WTC11 (cell line): ENCODE data around the gene KNTC1. TPM values are rescaled to one million over a fixed set of nuclear protein-coding genes. Genes with fewer than 3 reads are reported as not detected.

Experiments
- ATAC-seq: fragments of 200-7000 bp; cut with Tn5 transposase; 2 replicates; pipeline ENCODE4 v1.10.0; 2021; ENCODE audit warnings: mild to moderate bottlenecking, moderate library complexity
- CTCF ChIA-PET: fragments of 300-600 bp; sonication (Branson Sonifier 250); formaldehyde crosslinking; loops from one replicate; lab custom pipeline; 2021; ENCODE audit warnings: antibody characterized with exemption; lab: Charles Lee
- POLR2A ChIA-PET: fragments of 350-600 bp; sonication (Branson Sonifier 250); formaldehyde crosslinking; loops from one replicate; lab custom pipeline; 2021; ENCODE audit warnings: antibody characterized with exemption; lab: Charles Lee
- DNase-seq: peaks from one replicate; pipeline ENCODE4 v3.0.0; 2021; ENCODE audit warnings: low spot score
- H3K27ac Mint-ChIP-seq: 2 replicates; pipeline ENCODE4 v1.8.0; 2021; ENCODE audit warnings: mixed read lengths
- H3K27me3 Mint-ChIP-seq: 2 replicates; pipeline ENCODE4 v1.8.0; 2021; ENCODE audit warnings: low read depth, mild to moderate bottlenecking, moderate library complexity, mixed read lengths
- H3K36me3 Mint-ChIP-seq: 2 replicates; pipeline ENCODE4 v1.8.0; 2021; ENCODE audit warnings: mixed read lengths
- H3K4me1 Mint-ChIP-seq: 2 replicates; pipeline ENCODE4 v1.8.0; 2022; ENCODE audit warnings: mixed read lengths
- H3K4me3 Mint-ChIP-seq: 2 replicates; pipeline ENCODE4 v1.8.0; 2021; ENCODE audit warnings: mild to moderate bottlenecking, moderate library complexity, mixed read lengths
- H3K9me3 Mint-ChIP-seq: 2 replicates; pipeline ENCODE4 v1.8.0; 2021; ENCODE audit warnings: mixed read lengths
- ARID4B ChIP-seq: sonication (generic); formaldehyde crosslinking; IDR thresholded peaks from 2 replicates; pipeline ENCODE4 v1.8.0; 2023; ENCODE audit warnings: missing genetic modification reagents, mild to moderate bottlenecking, borderline replicate concordance
- ATF1 ChIP-seq: sonication (generic); formaldehyde crosslinking; IDR thresholded peaks from 2 replicates; pipeline ENCODE4 v1.8.1; 2023; ENCODE audit warnings: mild to moderate bottlenecking, moderate library complexity, missing genetic modification reagents
- ELF4 ChIP-seq: sonication (generic); formaldehyde crosslinking; IDR thresholded peaks from 2 replicates; pipeline ENCODE4 v1.8.1; 2022; ENCODE audit warnings: low read depth, mild to moderate bottlenecking, moderate library complexity, missing genetic modification reagents
- JAZF1 ChIP-seq: fragments of 250-450 bp; sonication (Bioruptor Pico); IDR thresholded peaks from 2 replicates; pipeline ENCODE4 v1.9.0; 2021; ENCODE audit warnings: moderate library complexity, mild to moderate bottlenecking, inconsistent platforms
- KAT7 ChIP-seq: sonication (generic); formaldehyde crosslinking; IDR thresholded peaks from 2 replicates; pipeline ENCODE4 v1.8.1; 2023; ENCODE audit warnings: missing genetic modification reagents, mild to moderate bottlenecking, borderline replicate concordance
- MXD4 ChIP-seq: fragments of 250-450 bp; sonication (Bioruptor Pico); IDR thresholded peaks from 2 replicates; pipeline ENCODE4 v1.8.0; 2021; ENCODE audit warnings: mild to moderate bottlenecking, moderate library complexity, borderline replicate concordance
- NFE2L1 ChIP-seq: sonication (generic); formaldehyde crosslinking; IDR thresholded peaks from 2 replicates; pipeline ENCODE4 v1.8.1; 2023; ENCODE audit warnings: missing genetic modification reagents
- RORB ChIP-seq: fragments of 250-450 bp; sonication (Bioruptor Pico); IDR thresholded peaks from 2 replicates; pipeline ENCODE4 v1.9.0; 2021; ENCODE audit warnings: mild to moderate bottlenecking
- SMAD3 ChIP-seq: sonication (generic); formaldehyde crosslinking; IDR thresholded peaks from 2 replicates; pipeline ENCODE4 v1.8.0; 2022; ENCODE audit warnings: missing genetic modification reagents, mild to moderate bottlenecking, borderline replicate concordance
- STAT6 ChIP-seq: sonication (generic); formaldehyde crosslinking; conservative IDR thresholded peaks from 2 replicates; pipeline ENCODE4 v1.8.1; 2023; ENCODE audit warnings: mild to moderate bottlenecking, low read depth, missing genetic modification reagents, moderate library complexity
- USF2 ChIP-seq: sonication (generic); formaldehyde crosslinking; IDR thresholded peaks from 2 replicates; pipeline ENCODE4 v1.8.1; 2023; ENCODE audit warnings: mild to moderate bottlenecking, missing genetic modification reagents, moderate library complexity
- ZNF232 ChIP-seq: sonication (generic); formaldehyde crosslinking; IDR thresholded peaks from 2 replicates; pipeline ENCODE4 v1.8.0; 2022; ENCODE audit warnings: mild to moderate bottlenecking, missing genetic modification reagents
- ZNF423 ChIP-seq: fragments of 250-450 bp; sonication (Bioruptor Pico); IDR thresholded peaks from 2 replicates; pipeline ENCODE4 v2.1.2; 2022; ENCODE audit warnings: mild to moderate bottlenecking, moderate library complexity
- ZSCAN18 ChIP-seq: fragments of 250-450 bp; sonication (Bioruptor Pico); IDR thresholded peaks from 2 replicates; pipeline ENCODE4 v2.1.2; 2022; ENCODE audit warnings: mild to moderate bottlenecking, moderate library complexity
- total RNA-seq: library from RNA; stranded (reverse); gene quantifications from 3 replicates; pipeline ENCODE4 v1.2.3, GENCODE V29; 2021
- TF ChIP-seq, protein P1 (sequence below): sonication (generic); formaldehyde crosslinking; IDR thresholded peaks from 2 replicates; pipeline ENCODE4 v1.8.0; 2023; ENCODE audit warnings: mild to moderate bottlenecking, missing genetic modification reagents
- TF ChIP-seq, protein P2 (sequence below): fragments of 250-450 bp; sonication (Bioruptor Pico); IDR thresholded peaks from 2 replicates; pipeline ENCODE4 v1.9.0; 2021; ENCODE audit warnings: mild to moderate bottlenecking
- TF ChIP-seq, protein P3 (sequence below): sonication (generic); formaldehyde crosslinking; IDR thresholded peaks from 2 replicates; pipeline ENCODE4 v1.8.0; 2022; ENCODE audit warnings: mild to moderate bottlenecking, missing genetic modification reagents

KNTC1 gene
- total RNA-seq, 1 experiment from 2014 or later, result 85.1 TPM

DNA sequence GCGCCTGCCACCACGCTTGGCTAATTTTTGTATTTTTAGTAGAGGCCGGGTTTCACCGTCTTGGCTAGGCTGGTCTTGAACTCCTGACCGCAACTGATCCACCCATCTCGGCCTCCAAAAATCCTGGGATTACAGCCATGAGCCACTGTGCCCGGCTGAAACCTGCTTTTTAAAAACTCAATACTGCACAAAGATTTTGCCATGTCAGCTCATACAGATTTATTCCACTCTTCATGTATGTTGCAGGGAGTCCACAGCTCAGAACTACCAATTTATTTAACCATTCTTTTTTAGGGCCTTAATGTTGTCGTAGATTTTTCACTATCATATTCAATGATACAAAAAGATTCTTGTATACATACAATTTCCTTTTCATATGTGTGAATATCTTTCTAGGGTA, 46.3 kb upstream of the KNTC1 start:
- CTCF ChIA-PET, result interaction anchor here (1.5 kb wide), 1 partner anchor 9 kb away, joined by 4 read pairs; no protein-coding TSS in a partner anchor
- Mint-ChIP-seq H3K4me1 (no peaks in the 10 kb centered on the region), H3K36me3 (peaks cover 76% of the 10 kb centered on the region)

More for the DNA sequence above, 46.3 kb upstream of the KNTC1 start:
- TF ChIP-seq SMAD3 (CRISPR knock-in tag), result no peak
- TF ChIP-seq ELF4 (CRISPR knock-in tag), result no peak
- no peak for TF ChIP-seq ZSCAN18
- no peak for TF ChIP-seq MXD4 (CRISPR knock-in tag)
- TF ChIP-seq, protein P1, sequence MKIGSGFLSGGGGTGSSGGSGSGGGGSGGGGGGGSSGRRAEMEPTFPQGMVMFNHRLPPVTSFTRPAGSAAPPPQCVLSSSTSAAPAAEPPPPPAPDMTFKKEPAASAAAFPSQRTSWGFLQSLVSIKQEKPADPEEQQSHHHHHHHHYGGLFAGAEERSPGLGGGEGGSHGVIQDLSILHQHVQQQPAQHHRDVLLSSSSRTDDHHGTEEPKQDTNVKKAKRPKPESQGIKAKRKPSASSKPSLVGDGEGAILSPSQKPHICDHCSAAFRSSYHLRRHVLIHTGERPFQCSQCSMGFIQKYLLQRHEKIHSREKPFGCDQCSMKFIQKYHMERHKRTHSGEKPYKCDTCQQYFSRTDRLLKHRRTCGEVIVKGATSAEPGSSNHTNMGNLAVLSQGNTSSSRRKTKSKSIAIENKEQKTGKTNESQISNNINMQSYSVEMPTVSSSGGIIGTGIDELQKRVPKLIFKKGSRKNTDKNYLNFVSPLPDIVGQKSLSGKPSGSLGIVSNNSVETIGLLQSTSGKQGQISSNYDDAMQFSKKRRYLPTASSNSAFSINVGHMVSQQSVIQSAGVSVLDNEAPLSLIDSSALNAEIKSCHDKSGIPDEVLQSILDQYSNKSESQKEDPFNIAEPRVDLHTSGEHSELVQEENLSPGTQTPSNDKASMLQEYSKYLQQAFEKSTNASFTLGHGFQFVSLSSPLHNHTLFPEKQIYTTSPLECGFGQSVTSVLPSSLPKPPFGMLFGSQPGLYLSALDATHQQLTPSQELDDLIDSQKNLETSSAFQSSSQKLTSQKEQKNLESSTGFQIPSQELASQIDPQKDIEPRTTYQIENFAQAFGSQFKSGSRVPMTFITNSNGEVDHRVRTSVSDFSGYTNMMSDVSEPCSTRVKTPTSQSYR, result no peak
- TF ChIP-seq ZNF423 (CRISPR knock-in tag), result no peak
- TF ChIP-seq ARID4B, result no peak
- no peak for TF ChIP-seq STAT6 (CRISPR knock-in tag)
- TF ChIP-seq, protein P2, sequence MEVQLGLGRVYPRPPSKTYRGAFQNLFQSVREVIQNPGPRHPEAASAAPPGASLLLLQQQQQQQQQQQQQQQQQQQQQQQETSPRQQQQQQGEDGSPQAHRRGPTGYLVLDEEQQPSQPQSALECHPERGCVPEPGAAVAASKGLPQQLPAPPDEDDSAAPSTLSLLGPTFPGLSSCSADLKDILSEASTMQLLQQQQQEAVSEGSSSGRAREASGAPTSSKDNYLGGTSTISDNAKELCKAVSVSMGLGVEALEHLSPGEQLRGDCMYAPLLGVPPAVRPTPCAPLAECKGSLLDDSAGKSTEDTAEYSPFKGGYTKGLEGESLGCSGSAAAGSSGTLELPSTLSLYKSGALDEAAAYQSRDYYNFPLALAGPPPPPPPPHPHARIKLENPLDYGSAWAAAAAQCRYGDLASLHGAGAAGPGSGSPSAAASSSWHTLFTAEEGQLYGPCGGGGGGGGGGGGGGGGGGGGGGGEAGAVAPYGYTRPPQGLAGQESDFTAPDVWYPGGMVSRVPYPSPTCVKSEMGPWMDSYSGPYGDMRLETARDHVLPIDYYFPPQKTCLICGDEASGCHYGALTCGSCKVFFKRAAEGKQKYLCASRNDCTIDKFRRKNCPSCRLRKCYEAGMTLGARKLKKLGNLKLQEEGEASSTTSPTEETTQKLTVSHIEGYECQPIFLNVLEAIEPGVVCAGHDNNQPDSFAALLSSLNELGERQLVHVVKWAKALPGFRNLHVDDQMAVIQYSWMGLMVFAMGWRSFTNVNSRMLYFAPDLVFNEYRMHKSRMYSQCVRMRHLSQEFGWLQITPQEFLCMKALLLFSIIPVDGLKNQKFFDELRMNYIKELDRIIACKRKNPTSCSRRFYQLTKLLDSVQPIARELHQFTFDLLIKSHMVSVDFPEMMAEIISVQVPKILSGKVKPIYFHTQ (CRISPR knock-in tag), result no peak
- TF ChIP-seq, protein P3, sequence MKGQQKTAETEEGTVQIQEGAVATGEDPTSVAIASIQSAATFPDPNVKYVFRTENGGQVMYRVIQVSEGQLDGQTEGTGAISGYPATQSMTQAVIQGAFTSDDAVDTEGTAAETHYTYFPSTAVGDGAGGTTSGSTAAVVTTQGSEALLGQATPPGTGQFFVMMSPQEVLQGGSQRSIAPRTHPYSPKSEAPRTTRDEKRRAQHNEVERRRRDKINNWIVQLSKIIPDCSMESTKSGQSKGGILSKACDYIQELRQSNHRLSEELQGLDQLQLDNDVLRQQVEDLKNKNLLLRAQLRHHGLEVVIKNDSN (CRISPR knock-in tag), result no peak
- no peak for TF ChIP-seq NFE2L1 (CRISPR knock-in tag)
- TF ChIP-seq ZNF232 (CRISPR knock-in tag), result no peak
- no peak for TF ChIP-seq KAT7 (CRISPR knock-in tag)
- no peak for TF ChIP-seq USF2 (CRISPR knock-in tag)
- no peak for TF ChIP-seq ATF1
- TF ChIP-seq RORB (CRISPR knock-in tag), result no peak
- TF ChIP-seq JAZF1 (CRISPR knock-in tag), result no peak
- TF ChIP-seq, all 79 proteins: peak for 0
- H3K27ac Mint-ChIP-seq, result no peak overlapping the region
- H3K27me3 Mint-ChIP-seq, result no peaks in the 10 kb centered on the region
- DNase-seq (no peak), ATAC-seq (no peak)
- peaks cover 4% of the 10 kb centered on the region for H3K9me3 Mint-ChIP-seq
- POLR2A ChIA-PET, result no interaction called here
- H3K4me3 Mint-ChIP-seq, result no peak overlapping the region
